ENCODE measurements around the gene CCBE1. TPM values are rescaled to one million over a fixed set of nuclear protein-coding genes. Genes with fewer than 3 reads are reported as not detected.
"Not testable (repeated sequence)": the region's sequence is repeated elsewhere in the genome, so short reads cannot be mapped to it uniquely, and the experiment has no call there.

CCBE1 gene
- total and polyA plus RNA-seq, 4 donors, result 3.4 to 59.0 (median 21.9) TPM

DNA sequence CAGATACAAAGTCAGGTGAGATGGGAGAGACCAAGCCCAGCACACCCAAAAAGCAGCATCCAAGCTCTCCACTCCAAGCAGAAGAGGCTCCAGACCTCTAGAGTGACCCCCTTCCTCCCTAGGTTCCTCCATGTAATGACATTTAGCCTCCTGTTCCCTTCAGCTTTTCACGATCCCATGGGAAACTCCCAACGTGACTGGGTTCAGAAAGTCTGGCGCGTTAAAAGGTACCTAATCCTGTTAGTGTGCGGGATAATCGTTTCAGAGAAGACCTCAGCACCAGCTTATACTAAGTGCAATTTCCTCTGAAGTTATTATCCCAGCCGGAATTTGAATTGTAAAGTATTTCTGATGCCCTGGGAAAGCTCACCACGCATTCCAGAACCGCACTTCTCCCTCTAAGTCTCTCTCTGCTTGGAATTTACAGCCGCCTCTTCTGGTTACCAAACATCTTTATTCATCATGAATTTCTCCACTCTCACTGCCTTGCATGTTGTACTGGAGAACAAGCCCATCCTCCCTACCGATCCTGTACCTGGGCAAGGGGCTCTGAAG is 46.9 kb downstream of the CCBE1 start:
- Histone ChIP-seq H3K36me3 (ENCODE audit: control insufficient read depth in 4 of 4, insufficient read depth in 4 of 4, low read length in 4 of 4) (peaks cover 0 to 5% (median 2%) of the 10 kb centered on the region in 4 donors), H3K9ac (ENCODE audit: insufficient read depth in 1 of 2, low read length in 2 of 2) (no peak overlapping the region), H3K4me3 (no peak overlapping the region), H3K27ac (ENCODE audit: low read depth in 1 of 2, low read length in 1 of 2) (no peak overlapping the region), H3K9me3 (ENCODE audit: control insufficient read depth in 4 of 4, insufficient read depth in 3 of 4, low read length in 3 of 4) (no peaks in the 10 kb centered on the region), H3K27me3 (ENCODE audit: control insufficient read depth in 3 of 3, insufficient read depth in 3 of 3, low read length in 2 of 3) (no peaks in the 10 kb centered on the region), H3K4me1 (ENCODE audit: control insufficient read depth in 5 of 5, insufficient read depth in 5 of 5, low read length in 5 of 5) (peaks cover 0 to 19% (median 3%) of the 10 kb centered on the region in 5 donors)
- ATAC-seq (ENCODE audit: insufficient read depth, low FRiP score) (no peak), DNase-seq (no peak)
- WGBS, 2 donors, result 81 to 88% methylated on average over 11 of the region's 11 CpGs
- TF ChIP-seq, protein P1, sequence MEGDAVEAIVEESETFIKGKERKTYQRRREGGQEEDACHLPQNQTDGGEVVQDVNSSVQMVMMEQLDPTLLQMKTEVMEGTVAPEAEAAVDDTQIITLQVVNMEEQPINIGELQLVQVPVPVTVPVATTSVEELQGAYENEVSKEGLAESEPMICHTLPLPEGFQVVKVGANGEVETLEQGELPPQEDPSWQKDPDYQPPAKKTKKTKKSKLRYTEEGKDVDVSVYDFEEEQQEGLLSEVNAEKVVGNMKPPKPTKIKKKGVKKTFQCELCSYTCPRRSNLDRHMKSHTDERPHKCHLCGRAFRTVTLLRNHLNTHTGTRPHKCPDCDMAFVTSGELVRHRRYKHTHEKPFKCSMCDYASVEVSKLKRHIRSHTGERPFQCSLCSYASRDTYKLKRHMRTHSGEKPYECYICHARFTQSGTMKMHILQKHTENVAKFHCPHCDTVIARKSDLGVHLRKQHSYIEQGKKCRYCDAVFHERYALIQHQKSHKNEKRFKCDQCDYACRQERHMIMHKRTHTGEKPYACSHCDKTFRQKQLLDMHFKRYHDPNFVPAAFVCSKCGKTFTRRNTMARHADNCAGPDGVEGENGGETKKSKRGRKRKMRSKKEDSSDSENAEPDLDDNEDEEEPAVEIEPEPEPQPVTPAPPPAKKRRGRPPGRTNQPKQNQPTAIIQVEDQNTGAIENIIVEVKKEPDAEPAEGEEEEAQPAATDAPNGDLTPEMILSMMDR (IDR thresholded peaks at IDR 0.05; ENCODE audit: control extremely low read depth, extremely low read depth), result no peak

- no peaks in the 10 kb centered on the region for H3K9me3 ChIP-seq (ENCODE audit: control insufficient read depth in 4 of 4, insufficient read depth in 3 of 4, low read length in 3 of 4)
- no peak overlapping the region for H3K9ac ChIP-seq (ENCODE audit: insufficient read depth in 1 of 2, low read length in 2 of 2)
- no peak for DNase-seq
- TF ChIP-seq, protein P1 (IDR thresholded peaks at IDR 0.05; ENCODE audit: control extremely low read depth, extremely low read depth), result no peak
- 50 to 71% methylated on average over 1 of the region's 1 CpG for WGBS, 2 donors
- no peak for ATAC-seq (ENCODE audit: insufficient read depth, low FRiP score)
- no peak overlapping the region for H3K4me3 ChIP-seq
- no peak overlapping the region for H3K27ac ChIP-seq (ENCODE audit: low read depth in 1 of 2, low read length in 1 of 2)
- no peaks in the 10 kb centered on the region for H3K27me3 ChIP-seq (ENCODE audit: control insufficient read depth in 3 of 3, insufficient read depth in 3 of 3, low read length in 2 of 3)
- peaks cover 0 to 19% (median 3%) of the 10 kb centered on the region in 5 donors for H3K4me1 ChIP-seq (ENCODE audit: control insufficient read depth in 5 of 5, insufficient read depth in 5 of 5, low read length in 5 of 5)
- H3K36me3 ChIP-seq (ENCODE audit: control insufficient read depth in 4 of 4, insufficient read depth in 4 of 4, low read length in 4 of 4), result peaks cover 0 to 5% (median 2%) of the 10 kb centered on the region in 4 donors
Measured at GRCh38 chr18:59649591-59649990, 47.6 kb downstream of the CCBE1 start.

DNA sequence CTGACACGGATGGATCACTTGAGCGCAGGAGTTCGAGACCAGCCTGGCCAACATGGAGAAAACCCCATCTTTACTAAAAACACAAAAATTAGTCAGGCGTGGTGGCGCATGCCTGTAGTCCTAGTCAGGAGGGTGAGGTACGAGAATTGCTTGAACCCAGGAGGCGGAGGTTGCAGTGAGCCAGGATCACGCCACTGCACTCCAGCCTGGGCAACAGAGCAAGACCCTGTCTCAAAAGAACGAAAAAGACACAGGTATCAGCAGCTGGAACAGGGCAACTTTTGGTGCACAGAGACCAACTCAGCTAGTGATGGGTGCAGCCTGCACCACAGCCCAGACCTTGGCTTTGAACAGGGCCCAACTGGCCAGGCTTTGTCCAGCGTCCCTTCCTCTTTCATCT is 48.8 kb downstream of the CCBE1 start:
- H3K27ac ChIP-seq (ENCODE audit: low read depth in 1 of 2, low read length in 1 of 2); H3K27me3 ChIP-seq (ENCODE audit: control insufficient read depth in 3 of 3, insufficient read depth in 3 of 3, low read length in 2 of 3); H3K9ac ChIP-seq (ENCODE audit: insufficient read depth in 1 of 2, low read length in 2 of 2); DNase-seq; H3K9me3 ChIP-seq (ENCODE audit: control insufficient read depth in 4 of 4, insufficient read depth in 3 of 4, low read length in 3 of 4); H3K4me3 ChIP-seq; H3K36me3 ChIP-seq (ENCODE audit: control insufficient read depth in 4 of 4, insufficient read depth in 4 of 4, low read length in 4 of 4); ATAC-seq (ENCODE audit: insufficient read depth, low FRiP score): not testable (repeated sequence)
- H3K4me1 ChIP-seq (ENCODE audit: control insufficient read depth in 5 of 5, insufficient read depth in 5 of 5, low read length in 5 of 5), result peaks cover 0 to 16% (median 3%) of the 10 kb centered on the region in 5 donors
- WGBS, 2 donors, result 91 to 92% methylated on average over 10 of the region's 10 CpGs

GRCh38 chr18:59646963-59647307 is 50.3 kb downstream of the CCBE1 start:
- 63 to 66% methylated on average over 2 of the region's 2 CpGs for WGBS, 2 donors
- Histone ChIP-seq H3K9me3 (ENCODE audit: control insufficient read depth in 4 of 4, insufficient read depth in 3 of 4, low read length in 3 of 4) (no peaks in the 10 kb centered on the region), H3K36me3 (ENCODE audit: control insufficient read depth in 4 of 4, insufficient read depth in 4 of 4, low read length in 4 of 4) (peaks cover 0 to 5% (median 2%) of the 10 kb centered on the region in 4 donors), H3K4me1 (ENCODE audit: control insufficient read depth in 5 of 5, insufficient read depth in 5 of 5, low read length in 5 of 5) (peaks cover 0 to 10% (median 3%) of the 10 kb centered on the region in 5 donors), H3K27me3 (ENCODE audit: control insufficient read depth in 3 of 3, insufficient read depth in 3 of 3, low read length in 2 of 3) (no peaks in the 10 kb centered on the region), H3K9ac (ENCODE audit: insufficient read depth in 1 of 2, low read length in 2 of 2) (no peak overlapping the region), H3K27ac (ENCODE audit: low read depth in 1 of 2, low read length in 1 of 2) (no peak overlapping the region), H3K4me3 (no peak overlapping the region)
- no peak for ATAC-seq (ENCODE audit: insufficient read depth, low FRiP score)
- DNase-seq, result no peak
- TF ChIP-seq, protein P1 (IDR thresholded peaks at IDR 0.05; ENCODE audit: control extremely low read depth, extremely low read depth), result no peak
